Kidney epithelial cell (primary cell): ENCODE results near the gene KATNAL1. TPM values are rescaled to one million over a fixed set of nuclear protein-coding genes. Genes with fewer than 3 reads are reported as not detected.
A peak's percentile ranks its signal among the peaks of the same experiment; 100 is the strongest.

Experiments used
- DNase-seq: peaks from one replicate; pipeline ENCODE4 v3.0.0-alpha.2; 2010; ENCODE audit warnings: low read depth
- H3K27me3 ChIP-seq: 2 replicates; pipeline ENCODE4 v1.6.0; 2011; ENCODE audit warnings: low read length; ENCODE audit not compliant: control insufficient read depth, insufficient read depth
- H3K36me3 ChIP-seq: 2 replicates; pipeline ENCODE4 v1.5.1; 2011; ENCODE audit warnings: low read length; ENCODE audit not compliant: control insufficient read depth, insufficient read depth
- H3K4me3 ChIP-seq: 2 replicates; pipeline ENCODE4 v1.5.1; 2011; ENCODE audit warnings: low read depth, mild to moderate bottlenecking, control low read depth, low read length
- CTCF ChIP-seq: IDR thresholded peaks from 2 replicates; pipeline ENCODE4 v1.5.1; 2011; ENCODE audit warnings: mild to moderate bottlenecking, moderate library complexity, low read length, control low read depth, inconsistent platforms; ENCODE audit not compliant: insufficient read depth, poor library complexity, severe bottlenecking
- total RNA-seq: library from RNA; depleted of rRNA; stranded (reverse); fragments of >200 nt; gene quantifications from 2 replicates; pipeline ENCODE4 v1.2.3, GENCODE V29; 2015

The KATNAL1 gene
- total RNA-seq, 1 donor from 2014 or later = 13.3 TPM

GRCh38 chr13:30341815-30342570, 34.6 kb upstream of the KATNAL1 start:
- DNase-seq = peak; percentile 37
- TF ChIP-seq CTCF = no peak
- Histone ChIP-seq H3K36me3 (no peaks in the 10 kb centered on the region), H3K27me3 (no peaks in the 10 kb centered on the region), H3K4me3 (no peak overlapping the region)

GRCh38 chr13:30340331-30341250, 33.2 kb upstream of the KATNAL1 start:
- H3K36me3 ChIP-seq = no peaks in the 10 kb centered on the region
- no peak overlapping the region for H3K4me3 ChIP-seq
- no peak for TF ChIP-seq CTCF
- H3K27me3 ChIP-seq = no peaks in the 10 kb centered on the region
- DNase-seq = no peak

GRCh38 chr13:30339738-30340330, 32.5 kb upstream of the KATNAL1 start:
- TF ChIP-seq CTCF = no peak
- DNase-seq = no peak
- no peaks in the 10 kb centered on the region for H3K27me3 ChIP-seq
- H3K4me3 ChIP-seq = no peak overlapping the region
- H3K36me3 ChIP-seq = no peaks in the 10 kb centered on the region

- H3K27me3 ChIP-seq = no peaks in the 10 kb centered on the region
- TF ChIP-seq CTCF = no peak
- H3K36me3 ChIP-seq = no peaks in the 10 kb centered on the region
- DNase-seq = no peak
- H3K4me3 ChIP-seq = no peak overlapping the region
Observed at GRCh38 chr13:30338952-30339351, 31.6 kb upstream of the KATNAL1 start.

- no peak for DNase-seq
- Histone ChIP-seq H3K36me3 (no peaks in the 10 kb centered on the region), H3K27me3 (no peaks in the 10 kb centered on the region), H3K4me3 (no peak overlapping the region)
- TF ChIP-seq CTCF = no peak
Observed at GRCh38 chr13:30338331-30338851, 31.0 kb upstream of the KATNAL1 start.
